OCI-LY3 (cell line): ENCODE measurements around the gene HNRNPD.
A peak's percentile ranks its signal among the peaks of the same experiment; 100 is the strongest.

Experiments
- H2AFZ ChIP-seq: fragments of 200-600, 300-600 bp; shearing (Covaris generic); 2 replicates; pipeline ENCODE4 v1.6.0; 2014; ENCODE audit warnings: antibody characterized with exemption, low read depth, low read length
- H3K27ac ChIP-seq: fragments of 200-600, 300-600 bp; sonication (generic); 2 replicates; pipeline ENCODE4 v1.5.1; 2014; ENCODE audit warnings: mild to moderate bottlenecking, low read length, moderate library complexity, mixed read lengths
- H3K27me3 ChIP-seq: fragments of 200-600, 300-600 bp; sonication (generic); 2 replicates; pipeline ENCODE4 v1.6.1; 2014; ENCODE audit warnings: low read depth, low read length, mixed read lengths
- H3K36me3 ChIP-seq: fragments of 200-600, 300-600 bp; sonication (generic); replicated peaks from 2 replicates; pipeline ENCODE3; 2014; ENCODE audit warnings: low read depth, low read length, mixed read lengths
- H3K4me1 ChIP-seq: fragments of 300-600, 200-600 bp; sonication (generic); 2 replicates; pipeline ENCODE4 v1.6.1; 2014; ENCODE audit warnings: low read length, mixed read lengths
- H3K4me2 ChIP-seq: fragments of 200-600, 300-600 bp; sonication (generic); 2 replicates; pipeline ENCODE4 v1.6.1; 2014; ENCODE audit warnings: low read length, mixed read lengths
- H3K4me3 ChIP-seq: fragments of 300-600, 200-600 bp; sonication (generic); 2 replicates; pipeline ENCODE4 v1.5.1; 2014; ENCODE audit warnings: antibody characterized with exemption, mild to moderate bottlenecking, low read length, moderate library complexity
- H3K79me2 ChIP-seq: fragments of 300-600, 200-600 bp; shearing (Covaris generic); 2 replicates; pipeline ENCODE4 v1.6.1; 2014; ENCODE audit warnings: mild to moderate bottlenecking, low read length, mixed read lengths
- H3K9ac ChIP-seq: fragments of 300-600, 200-600 bp; shearing (Covaris generic); 2 replicates; pipeline ENCODE4 v1.6.0; 2014; ENCODE audit warnings: mild to moderate bottlenecking, low read length, moderate library complexity
- H3K9me3 ChIP-seq: fragments of 200-600, 300-600 bp; shearing (Covaris generic); 2 replicates; pipeline ENCODE4 v1.6.1; 2014; ENCODE audit warnings: low read length, mixed read lengths; ENCODE audit not compliant: insufficient read depth
- H4K20me1 ChIP-seq: fragments of 200-600, 300-600 bp; sonication (generic); 2 replicates; pipeline ENCODE4 v1.6.1; 2016; ENCODE audit warnings: low read length, mixed read lengths; ENCODE audit not compliant: insufficient read depth
- CTCF ChIP-seq: fragments of 200-600, 300-600 bp; sonication (generic); IDR thresholded peaks from 2 replicates; pipeline ENCODE4 v1.5.1; 2014; ENCODE audit warnings: antibody characterized with exemption, low read length, low read depth
- EZH2phosphoT487 ChIP-seq: fragments of 200-600 bp; shearing (Covaris generic); IDR thresholded peaks from 2 replicates; pipeline ENCODE4 v1.6.1; 2018; ENCODE audit warnings: antibody characterized with exemption, mixed run types, low read depth

HNRNPD gene

GRCh38 chr4:82381235-82381634, 7.4 kb upstream of the HNRNPD start:
- H3K4me2 ChIP-seq, result no peak overlapping the region
- no peak overlapping the region for H2AFZ ChIP-seq
- no peak overlapping the region for H3K9ac ChIP-seq
- peaks cover 16% of the 10 kb centered on the region for H3K36me3 ChIP-seq
- peaks cover 10% of the 10 kb centered on the region for H3K79me2 ChIP-seq
- H3K4me3 ChIP-seq, result no peak overlapping the region
- no peaks in the 10 kb centered on the region for H3K4me1 ChIP-seq
- no peaks in the 10 kb centered on the region for H3K9me3 ChIP-seq
- H4K20me1 ChIP-seq, result no peaks in the 10 kb centered on the region
- TF ChIP-seq EZH2phosphoT487, result no peak
- no peak overlapping the region for H3K27ac ChIP-seq
- no peaks in the 10 kb centered on the region for H3K27me3 ChIP-seq

DNA sequence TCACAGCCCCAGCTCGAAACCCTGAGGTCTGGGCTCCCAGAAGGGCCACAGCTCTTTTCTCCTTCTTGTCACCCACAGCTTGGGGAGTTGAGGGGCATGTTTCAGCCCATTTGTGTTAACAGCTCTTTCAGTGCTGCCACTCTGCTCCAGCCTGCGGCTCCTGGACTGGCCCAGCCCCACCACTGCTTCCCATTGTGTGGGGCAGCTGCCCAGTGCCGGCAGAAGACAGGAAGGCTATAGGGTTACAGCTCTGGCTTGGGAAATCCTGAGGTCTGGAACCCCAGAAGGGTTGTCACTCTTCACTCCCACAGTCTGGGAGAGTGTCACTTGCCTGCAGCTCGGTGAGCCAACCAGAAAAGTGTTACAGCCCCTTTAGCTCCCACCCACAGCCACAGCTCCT, 7.0 kb upstream of the HNRNPD start:
- peaks cover 14% of the 10 kb centered on the region for H3K79me2 ChIP-seq
- H4K20me1 ChIP-seq, result no peaks in the 10 kb centered on the region
- H3K9ac ChIP-seq, result no peak overlapping the region
- H3K9me3 ChIP-seq, result no peaks in the 10 kb centered on the region
- no peak overlapping the region for H2AFZ ChIP-seq
- H3K27ac ChIP-seq, result no peak overlapping the region
- H3K27me3 ChIP-seq, result no peaks in the 10 kb centered on the region
- TF ChIP-seq EZH2phosphoT487 (no peak), CTCF (no peak)
- peaks cover 2% of the 10 kb centered on the region for H3K4me1 ChIP-seq
- peaks cover 20% of the 10 kb centered on the region for H3K36me3 ChIP-seq
- H3K4me3 ChIP-seq, result no peak overlapping the region
- H3K4me2 ChIP-seq, result no peak overlapping the region

DNA sequence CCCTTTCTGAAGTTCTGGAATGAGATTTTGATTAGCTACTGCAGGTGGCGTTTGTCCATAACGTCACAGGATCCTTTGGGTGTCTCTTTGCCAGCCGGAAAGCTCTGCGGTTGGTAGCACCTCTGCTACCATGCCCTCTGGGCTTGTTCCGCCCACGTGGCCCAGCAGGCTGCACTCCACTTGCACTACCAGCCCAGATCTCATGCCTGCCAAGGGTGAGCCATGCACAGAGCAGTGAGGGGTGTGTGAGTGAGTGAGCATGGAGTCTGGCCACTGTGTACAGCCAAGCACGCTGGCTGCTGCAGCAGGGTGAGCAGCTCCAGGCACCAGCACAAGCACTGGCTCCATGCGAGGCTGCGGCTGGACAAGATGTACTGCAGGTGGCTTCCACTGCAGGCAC, 6.6 kb upstream of the HNRNPD start:
- H3K4me2 ChIP-seq, result no peak overlapping the region

DNA sequence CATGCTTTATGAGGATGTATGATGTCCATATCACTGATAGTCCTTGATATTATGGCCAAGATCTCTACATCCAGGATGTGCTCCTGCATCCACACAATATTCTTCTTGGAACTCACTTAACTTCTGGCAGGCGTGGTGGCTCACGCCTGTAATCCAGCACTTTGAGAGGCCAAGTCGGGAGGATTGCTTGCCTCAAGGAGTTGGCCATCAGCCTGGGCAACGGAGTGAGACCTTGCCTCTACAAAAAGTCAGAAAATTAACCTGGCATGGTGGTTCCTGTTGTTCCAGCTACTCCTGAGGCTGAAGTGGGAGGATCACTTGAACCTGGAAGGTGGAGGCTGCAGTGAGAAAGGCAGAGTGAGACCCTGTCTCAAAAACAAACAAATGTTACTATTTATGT, 2.3 kb upstream of the HNRNPD start:
- Histone ChIP-seq H3K4me1 (peaks cover 9% of the 10 kb centered on the region), H3K9me3 (no peaks in the 10 kb centered on the region), H3K79me2 (peaks cover 59% of the 10 kb centered on the region), H3K9ac (no peak overlapping the region), H3K36me3 (peaks cover 39% of the 10 kb centered on the region), H3K4me2 (peak overlapping the region; percentile 57; the same call in 1 of the 2 replicates), H3K27me3 (no peaks in the 10 kb centered on the region), H2AFZ (no peak overlapping the region), H3K27ac (no peak overlapping the region), H3K4me3 (peak overlapping the region; percentile 89; the same call in 1 of the 2 replicates), H4K20me1 (peaks cover 18% of the 10 kb centered on the region)
- TF ChIP-seq CTCF (no peak), EZH2phosphoT487 (no peak)

More for the DNA sequence above, 6.6 kb upstream of the HNRNPD start:
- Histone ChIP-seq H4K20me1 (no peaks in the 10 kb centered on the region), H3K4me3 (no peak overlapping the region), H3K27ac (no peak overlapping the region), H3K79me2 (peaks cover 19% of the 10 kb centered on the region), H2AFZ (no peak overlapping the region), H3K36me3 (peaks cover 24% of the 10 kb centered on the region), H3K9me3 (no peaks in the 10 kb centered on the region), H3K9ac (no peak overlapping the region), H3K27me3 (no peaks in the 10 kb centered on the region), H3K4me1 (peaks cover 7% of the 10 kb centered on the region)
- no peak for TF ChIP-seq EZH2phosphoT487
- TF ChIP-seq CTCF, result no peak

DNA sequence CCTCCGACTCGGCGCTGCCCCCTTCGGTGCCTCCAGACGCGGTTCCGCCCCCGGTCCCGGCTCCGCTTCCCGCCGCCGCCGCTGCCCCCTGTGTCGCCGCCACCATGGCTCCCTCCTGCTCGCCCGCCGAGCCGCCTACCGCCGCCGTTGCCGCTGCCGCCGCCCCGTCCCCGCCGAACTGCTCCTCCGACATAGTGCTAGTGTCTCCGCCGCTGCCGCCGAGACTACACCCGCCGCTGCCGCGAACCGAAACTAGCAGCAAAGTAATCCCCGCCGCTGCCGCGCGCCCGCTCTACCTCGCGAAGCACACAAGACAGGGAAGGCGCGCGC, 340 bp downstream of the HNRNPD start:
- H3K9me3 ChIP-seq, result no peaks in the 10 kb centered on the region
- H4K20me1 ChIP-seq, result peaks cover 45% of the 10 kb centered on the region
- H3K4me2 ChIP-seq, result peak overlapping the region; percentile 67
- H3K36me3 ChIP-seq, result peaks cover 52% of the 10 kb centered on the region
- H2AFZ ChIP-seq, result no peak overlapping the region
- no peaks in the 10 kb centered on the region for H3K27me3 ChIP-seq
- H3K4me3 ChIP-seq, result peak overlapping the region; percentile 89
- peak overlapping the region; percentile 87 for H3K27ac ChIP-seq
- H3K79me2 ChIP-seq, result peaks cover 86% of the 10 kb centered on the region
- H3K9ac ChIP-seq, result peak overlapping the region; percentile 85
- peaks cover 35% of the 10 kb centered on the region for H3K4me1 ChIP-seq
- TF ChIP-seq CTCF (no peak), EZH2phosphoT487 (no peak)
